Stimulated activated CD4-positive, alpha-beta T cell treated with anti-CD3 and anti-CD28 coated beads, Interleukin-12 subunit alpha, Interleukin-12 subunit beta, amount 100 ng/mL, for 4 hours (primary cell): Measurements from ENCODE around the gene RALGPS2.

ENCODE experiments used
- DNase-seq: peaks from one replicate; pipeline ENCODE4 v3.0.0-alpha.2; 2020

Gene RALGPS2

DNA sequence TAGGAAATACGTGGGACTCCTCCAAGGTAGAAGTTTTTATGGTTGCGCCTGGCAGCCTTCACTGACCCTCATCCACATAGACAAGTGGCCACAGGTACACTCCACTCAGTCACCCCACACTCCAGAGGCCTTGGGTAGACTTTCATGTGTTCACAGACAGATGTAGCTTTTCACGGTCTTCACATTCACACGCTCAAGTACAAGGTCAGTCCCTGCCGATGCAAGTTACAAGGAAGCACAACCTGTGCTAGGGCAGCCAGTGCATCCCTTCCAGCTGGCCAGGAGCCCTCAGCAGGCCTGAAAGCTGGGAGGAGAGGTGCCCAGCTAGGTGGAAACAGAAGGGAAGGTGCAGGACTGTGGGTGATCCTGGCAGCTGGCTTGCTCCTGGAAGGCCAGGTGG lies 245.1 kb downstream of the RALGPS2 start:
- DNase-seq: no peak
